IMR-90 (cell line): Measurements from ENCODE around the gene LIN7B. TPM values are rescaled to one million over a fixed set of nuclear protein-coding genes. Genes with fewer than 3 reads are reported as not detected.

Experiments used
- ATAC-seq: fragments of 200-7000 bp; cut with Tn5 transposase; 2 replicates; pipeline ENCODE4 v1.9.1; 2020; ENCODE audit warnings: low read depth, mild to moderate bottlenecking, moderate library complexity
- BruUV-seq: library from RNA; stranded (reverse); fragments of 400-500 nt; replicated peaks from 2 replicates; lab custom pipeline; 2021; lab: Mats Ljungman, UMichigan
- CTCF ChIA-PET: fragments of 300-600 bp; formaldehyde crosslinking; extraction: SDS; loops from one replicate; lab custom pipeline; 2021; ENCODE audit warnings: antibody characterized with exemption; lab: Yijun Ruan, JAX
- POLR2A ChIA-PET: fragments of 300-600 bp; sonication (Branson Sonifier 250); formaldehyde crosslinking; loops from one replicate; lab custom pipeline; 2022; ENCODE audit warnings: antibody characterized with exemption; ENCODE audit not compliant: unreplicated experiment; lab: Charles Lee
- DNase-seq: peaks from one replicate; pipeline ENCODE4 v3.0.0; 2013
- H2AFZ ChIP-seq: replicated peaks from 2 replicates; pipeline ENCODE3; 2013; ENCODE audit warnings: low read length, mild to moderate bottlenecking; ENCODE audit not compliant: poor library complexity
- H2AK5ac ChIP-seq: 2 replicates; pipeline ENCODE4 v1.6.1; 2013; ENCODE audit warnings: low read depth, low read length, inconsistent platforms
- H2AK9ac ChIP-seq: replicated peaks from 2 replicates; pipeline ENCODE3; 2013; ENCODE audit warnings: mild to moderate bottlenecking, low read depth, low read length, moderate library complexity; ENCODE audit not compliant: poor library complexity
- H2BK120ac ChIP-seq: 2 replicates; pipeline ENCODE4 v1.6.1; 2013; ENCODE audit warnings: low read depth, low read length, inconsistent platforms
- H2BK15ac ChIP-seq: 3 replicates; pipeline ENCODE4 v1.6.1; 2013; ENCODE audit warnings: low read depth, low read length, inconsistent platforms
- H2BK20ac ChIP-seq: 2 replicates; pipeline ENCODE4 v1.6.1; 2013; ENCODE audit warnings: low read depth, mild to moderate bottlenecking, inconsistent platforms, low read length, moderate library complexity
- H2BK5ac ChIP-seq: 2 replicates; pipeline ENCODE4 v1.6.1; 2013; ENCODE audit warnings: mild to moderate bottlenecking, low read depth, low read length, inconsistent platforms; ENCODE audit not compliant: poor library complexity, severe bottlenecking
- H3K14ac ChIP-seq: replicated peaks from 2 replicates; pipeline ENCODE4 v1.6.1; 2013; ENCODE audit warnings: low read depth, low read length, inconsistent platforms
- H3K18ac ChIP-seq: 2 replicates; pipeline ENCODE4 v1.6.1; 2013; ENCODE audit warnings: low read depth, low read length, control low read depth
- H3K23ac ChIP-seq: 2 replicates; pipeline ENCODE4 v1.6.1; 2013; ENCODE audit warnings: low read depth, low read length, inconsistent platforms
- H3K27ac ChIP-seq: 2 replicates; pipeline ENCODE4 v1.5.1; 2013; ENCODE audit warnings: mild to moderate bottlenecking, control low read depth, low read length; ENCODE audit not compliant: insufficient read depth
- H3K27me3 ChIP-seq: 2 replicates; pipeline ENCODE4 v1.6.1; 2013; ENCODE audit warnings: low read length; ENCODE audit not compliant: control insufficient read depth, insufficient read depth
- H3K36me3 ChIP-seq: 2 replicates; pipeline ENCODE4 v1.6.1; 2013; ENCODE audit warnings: low read length, mixed read lengths; ENCODE audit not compliant: control insufficient read depth, insufficient read depth
- H3K4ac ChIP-seq: 2 replicates; pipeline ENCODE4 v1.6.1; 2013; ENCODE audit warnings: low read depth, low read length, inconsistent platforms
- H3K4me1 ChIP-seq: 2 replicates; pipeline ENCODE4 v1.6.1; 2013; ENCODE audit warnings: low read length, mixed read lengths; ENCODE audit not compliant: control insufficient read depth, insufficient read depth
- H3K4me2 ChIP-seq: 2 replicates; pipeline ENCODE4 v1.6.1; 2013; ENCODE audit warnings: low read depth, mild to moderate bottlenecking, control low read depth, low read length, moderate library complexity
- H3K4me3 ChIP-seq: 2 replicates; pipeline ENCODE4 v1.5.1; 2013; ENCODE audit warnings: low read depth, mild to moderate bottlenecking, control low read depth, low read length, moderate library complexity; ENCODE audit not compliant: insufficient read depth
- H3K56ac ChIP-seq: 2 replicates; pipeline ENCODE4 v1.6.1; 2013; ENCODE audit warnings: low read length, inconsistent platforms; ENCODE audit not compliant: insufficient read depth; ENCODE audit errors: extremely low read depth
- H3K79me1 ChIP-seq, 2 experiments: 2 replicates each; pipeline ENCODE4 v1.6.1; 2013; ENCODE audit warnings: low read length in 2 of 2, inconsistent platforms in 1 of 2, low read depth in 1 of 2
- H3K9ac ChIP-seq: 2 replicates; pipeline ENCODE4 v1.6.1; 2013; ENCODE audit warnings: low read depth, low read length, control low read depth
- H3K9me1 ChIP-seq: 2 replicates; pipeline ENCODE4 v1.6.1; 2013; ENCODE audit warnings: low read length, inconsistent platforms; ENCODE audit not compliant: insufficient read depth
- H3K9me3 ChIP-seq: 2 replicates; pipeline ENCODE4 v1.6.1; 2013; ENCODE audit warnings: low read length; ENCODE audit not compliant: control insufficient read depth, insufficient read depth
- H4K20me1 ChIP-seq: 2 replicates; pipeline ENCODE4 v1.6.1; 2013; ENCODE audit warnings: low read length, inconsistent platforms; ENCODE audit not compliant: insufficient read depth
- H4K5ac ChIP-seq: 2 replicates; pipeline ENCODE4 v1.6.1; 2013; ENCODE audit warnings: mild to moderate bottlenecking, low read depth, low read length, control low read depth
- H4K8ac ChIP-seq, 2 experiments: 2 replicates each; pipeline ENCODE4 v1.6.1; 2013; ENCODE audit warnings: low read depth in 2 of 2, low read length in 2 of 2, control low read depth in 1 of 2, inconsistent platforms in 1 of 2
- H4K91ac ChIP-seq: 2 replicates; pipeline ENCODE4 v1.6.1; 2013; ENCODE audit warnings: low read depth, low read length, inconsistent platforms; ENCODE audit not compliant: insufficient read depth
- BHLHE40 ChIP-seq: fragments of 150-350 bp; IDR thresholded peaks from 2 replicates; pipeline ENCODE4 v1.6.1; 2016; ENCODE audit warnings: mild to moderate bottlenecking, low read depth, low read length
- CHD1 ChIP-seq: IDR thresholded peaks from 2 replicates; pipeline ENCODE4 v1.6.1; 2012; ENCODE audit warnings: low read depth, low read length, improper control_type of control experiment
- CTCF ChIP-seq: conservative IDR thresholded peaks from 2 replicates; pipeline ENCODE4 v1.5.1; 2012; ENCODE audit warnings: mild to moderate bottlenecking, low read depth, low read length, improper control_type of control experiment
- FOS ChIP-seq: fragments of 150-350 bp; IDR thresholded peaks from 2 replicates; pipeline ENCODE4 v1.6.1; 2016; ENCODE audit warnings: low read depth, low read length
- MAFK ChIP-seq: IDR thresholded peaks from 2 replicates; pipeline ENCODE4 v1.6.1; 2012; ENCODE audit warnings: low read depth, low read length, improper control_type of control experiment
- MAZ ChIP-seq: IDR thresholded peaks from 2 replicates; pipeline ENCODE4 v1.6.1; 2012; ENCODE audit warnings: low read depth, mild to moderate bottlenecking, low read length, improper control_type of control experiment, moderate library complexity, borderline replicate concordance
- NFE2L2 ChIP-seq: fragments of 150-350 bp; IDR thresholded peaks from 2 replicates; pipeline ENCODE4 v1.6.1; 2016; ENCODE audit warnings: low read depth, mild to moderate bottlenecking, low read length
- POLR2A ChIP-seq: IDR thresholded peaks from 2 replicates; pipeline ENCODE4 v1.6.1; 2012; ENCODE audit warnings: mild to moderate bottlenecking, low read depth, low read length
- RAD21 ChIP-seq: IDR thresholded peaks from 2 replicates; pipeline ENCODE4 v1.6.1; 2012; ENCODE audit warnings: low read length, improper control_type of control experiment
- RCOR1 ChIP-seq: IDR thresholded peaks from 2 replicates; pipeline ENCODE4 v1.6.1; 2012; ENCODE audit warnings: mild to moderate bottlenecking, low read length, improper control_type of control experiment; ENCODE audit not compliant: insufficient replicate concordance
- RFX5 ChIP-seq: IDR thresholded peaks from 2 replicates; pipeline ENCODE4 v1.8.0; 2012; ENCODE audit warnings: low read depth, mild to moderate bottlenecking, low read length, moderate library complexity
- SMC3 ChIP-seq: fragments of 150-350 bp; IDR thresholded peaks from 2 replicates; pipeline ENCODE4 v1.6.1; 2016; ENCODE audit warnings: low read depth, mild to moderate bottlenecking, antibody characterized with exemption, low read length, moderate library complexity
- WGBS, 2 experiments: methylation state at CpG; one replicate each; pipeline versions ENCODE4 v1.1.5 to v1.1.7; 2013; ENCODE audit warnings: missing lambda C conversion rate in 2 of 2; ENCODE audit not compliant: insufficient read length in 1 of 2; ENCODE audit errors: extremely low coverage in 2 of 2; 5-methylcytosine and 5-hydroxymethylcytosine counted together
- dilution Hi-C: fragments of 300-500 bp; cut with HindIII; formaldehyde crosslinking; loops from one replicate; pipeline ENCODE4 v1.14.3; 2018; ENCODE audit warnings: low sequenced_read_pairs; ENCODE audit not compliant: unreplicated experiment
- in situ Hi-C: fragments of 300-500 bp; cut with MboI; formaldehyde crosslinking; loops from 3 replicates; pipeline ENCODE4 v1.14.3; 2019; ENCODE audit warnings: low sequenced_read_pairs, inconsistent platforms, mixed read lengths
- intact Hi-C: fragments of 100-400 bp; cut with micrococcal nuclease; formaldehyde crosslinking; loops from 2 replicates; pipeline ENCODE4 v1.10.0; 2022
- polyA plus RNA-seq, 3 experiments: library from polyadenylated mRNA; depleted of rRNA; stranded (reverse); fragments of >200 nt; gene quantifications; 2 replicates each; pipeline ENCODE4 v1.2.3, GENCODE V29; 2012; ENCODE audit warnings: low replicate concordance in 1 of 3
- total RNA-seq: library from RNA; depleted of rRNA; stranded (reverse); fragments of >200 nt; gene quantifications from 2 replicates; pipeline ENCODE4 v1.2.3, GENCODE V29; 2012
- TF ChIP-seq, protein P1 (sequence below): fragments of 150-350 bp; IDR thresholded peaks from 2 replicates; pipeline ENCODE4 v1.6.1; 2016; ENCODE audit warnings: low read depth, mild to moderate bottlenecking, low read length, moderate library complexity, borderline replicate concordance
- TF ChIP-seq, protein P2 (sequence below): fragments of 150-350 bp; IDR thresholded peaks from 2 replicates; pipeline ENCODE4 v1.6.1; 2017; ENCODE audit warnings: mild to moderate bottlenecking, antibody characterized with exemption, low read length, low read depth

LIN7B gene
- total and polyA plus RNA-seq, 2 of the 4 experiments (the other 2 are of a cell fraction) = 3.8 to 8.0 TPM

GRCh38 chr19:49097453-49098288 is 16.5 kb upstream of the LIN7B start:
- H3K36me3 ChIP-seq = peaks cover 70% of the 10 kb centered on the region
- H3K14ac ChIP-seq = no peak overlapping the region
- H3K18ac ChIP-seq = no peak overlapping the region
- H2AK9ac ChIP-seq = peak overlapping the region; percentile 2
- peaks cover 41 to 55% of the 10 kb centered on the region in 2 experiments for H3K79me1 ChIP-seq
- H3K9me3 ChIP-seq = no peaks in the 10 kb centered on the region
- intact Hi-C loops = loop anchor here (1.0 to 2.0 kb wide), 3 partner anchors 49 to 127 kb away; no protein-coding TSS in a partner anchor
- WGBS, 2 experiments = 50% methylated on average over 1 of the region's 8 CpGs; no CpG with 5 or more reads in 1 of the 2 experiments
- H4K5ac ChIP-seq = no peak overlapping the region
- ChIA-PET POLR2A (interaction anchor here (0.8 to 1.0 kb wide), 2 partner anchors 45 to 63 kb away, joined by 3 read pairs; no protein-coding TSS in a partner anchor), CTCF (interaction anchor here (0.5 to 2.3 kb wide), 19 partner anchors 9 to 124 kb away, joined by 3 to 13 read pairs (median 5); partner anchors contain the start of gene LIN7B)
- H3K23ac ChIP-seq = no peak overlapping the region
- dilution Hi-C loops = no loop called here
- no peaks in the 10 kb centered on the region for H3K4me1 ChIP-seq
- peaks cover 70% of the 10 kb centered on the region for H4K20me1 ChIP-seq
- H3K9me1 ChIP-seq = no peaks in the 10 kb centered on the region
- DNase-seq (peak; percentile 72), ATAC-seq (peak; percentile 97)
- H3K4ac ChIP-seq = no peak overlapping the region
- in situ Hi-C loops = loop anchor here (5.0 kb wide), 1 partner anchor 105 kb away; no protein-coding TSS in a partner anchor
- no peak overlapping the region for H2BK15ac ChIP-seq
- no TSS peak for BruUV-seq
- H3K9ac ChIP-seq = no peak overlapping the region
- H3K27me3 ChIP-seq = no peaks in the 10 kb centered on the region
- no peak overlapping the region for H2AFZ ChIP-seq
- no peak overlapping the region for H2BK5ac ChIP-seq
- no peak overlapping the region for H2BK120ac ChIP-seq
- H3K27ac ChIP-seq = no peak overlapping the region
- no peak overlapping the region for H2BK20ac ChIP-seq
- no peak overlapping the region for H2AK5ac ChIP-seq
- no peak overlapping the region for H4K91ac ChIP-seq
- no peak overlapping the region for H3K56ac ChIP-seq
- no peak overlapping the region for H3K4me3 ChIP-seq
- H3K4me2 ChIP-seq = no peak overlapping the region
- no peak overlapping the region for H4K8ac ChIP-seq
- TF ChIP-seq POLR2A (no peak), MAFK (no peak), RAD21 (peak; percentile 93), MAZ (0 out of 2 replicates have a peak, but pooled peaks have one; percentile 43), BHLHE40 (no peak; the same call in 1 of the 2 replicates), FOS (no peak), CHD1 (no peak), RFX5 (no peak), NFE2L2 (no peak), RCOR1 (no peak), SMC3 (peak; percentile 80), CTCF (peak; percentile 92)
- TF ChIP-seq, protein P1, sequence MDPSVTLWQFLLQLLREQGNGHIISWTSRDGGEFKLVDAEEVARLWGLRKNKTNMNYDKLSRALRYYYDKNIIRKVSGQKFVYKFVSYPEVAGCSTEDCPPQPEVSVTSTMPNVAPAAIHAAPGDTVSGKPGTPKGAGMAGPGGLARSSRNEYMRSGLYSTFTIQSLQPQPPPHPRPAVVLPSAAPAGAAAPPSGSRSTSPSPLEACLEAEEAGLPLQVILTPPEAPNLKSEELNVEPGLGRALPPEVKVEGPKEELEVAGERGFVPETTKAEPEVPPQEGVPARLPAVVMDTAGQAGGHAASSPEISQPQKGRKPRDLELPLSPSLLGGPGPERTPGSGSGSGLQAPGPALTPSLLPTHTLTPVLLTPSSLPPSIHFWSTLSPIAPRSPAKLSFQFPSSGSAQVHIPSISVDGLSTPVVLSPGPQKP = no peak
- TF ChIP-seq, protein P2, sequence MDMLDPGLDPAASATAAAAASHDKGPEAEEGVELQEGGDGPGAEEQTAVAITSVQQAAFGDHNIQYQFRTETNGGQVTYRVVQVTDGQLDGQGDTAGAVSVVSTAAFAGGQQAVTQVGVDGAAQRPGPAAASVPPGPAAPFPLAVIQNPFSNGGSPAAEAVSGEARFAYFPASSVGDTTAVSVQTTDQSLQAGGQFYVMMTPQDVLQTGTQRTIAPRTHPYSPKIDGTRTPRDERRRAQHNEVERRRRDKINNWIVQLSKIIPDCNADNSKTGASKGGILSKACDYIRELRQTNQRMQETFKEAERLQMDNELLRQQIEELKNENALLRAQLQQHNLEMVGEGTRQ = no peak
